ENCODE results near the gene C2CD2. TPM values are rescaled to one million over a fixed set of nuclear protein-coding genes. Genes with fewer than 3 reads are reported as not detected.
"Not testable (repeated sequence)": the region's sequence is repeated elsewhere in the genome, so short reads cannot be mapped to it uniquely, and the experiment has no call there.

C2CD2 gene
- total RNA-seq, 2 experiments from 2014 or later = 8.2 to 8.8 TPM

- intact Hi-C loops (cut with DNase I, micrococcal nuclease) = no loop called here
- Histone ChIP-seq H3K9me3 (ENCODE audit: control insufficient read depth in 1 of 2, insufficient read depth in 1 of 2, low read length in 2 of 2) (no peaks in the 10 kb centered on the region), H3K36me3 (ENCODE audit: insufficient read depth, low read length) (no peaks in the 10 kb centered on the region), H3K27me3 (ENCODE audit: control insufficient read depth in 1 of 2, insufficient read depth in 2 of 2, low read length in 2 of 2) (peaks cover 2 to 11% of the 10 kb centered on the region in 2 experiments), H3K4me1 (ENCODE audit: insufficient read depth, low read length) (peaks cover 4% of the 10 kb centered on the region), H3K4me3 (ENCODE audit: low read length) (no peak overlapping the region), H3K27ac (ENCODE audit: low read depth in 1 of 2, low read length in 2 of 2) (no peak overlapping the region)
- Mint-ChIP-seq H3K27ac (no peak overlapping the region), H3K36me3 (ENCODE audit: low read depth) (no peaks in the 10 kb centered on the region), H3K4me3 (no peak overlapping the region), H3K27me3 (peaks cover 12% of the 10 kb centered on the region), H3K4me1 (ENCODE audit: low read depth) (peaks cover 6% of the 10 kb centered on the region), H3K9me3 (no peaks in the 10 kb centered on the region)
- DNase-seq (no peak), ATAC-seq (ENCODE audit: poor library complexity) (no peak)
- ChIA-PET CTCF (no interaction called here), POLR2A (no interaction called here)
- TF ChIP-seq, protein P1, sequence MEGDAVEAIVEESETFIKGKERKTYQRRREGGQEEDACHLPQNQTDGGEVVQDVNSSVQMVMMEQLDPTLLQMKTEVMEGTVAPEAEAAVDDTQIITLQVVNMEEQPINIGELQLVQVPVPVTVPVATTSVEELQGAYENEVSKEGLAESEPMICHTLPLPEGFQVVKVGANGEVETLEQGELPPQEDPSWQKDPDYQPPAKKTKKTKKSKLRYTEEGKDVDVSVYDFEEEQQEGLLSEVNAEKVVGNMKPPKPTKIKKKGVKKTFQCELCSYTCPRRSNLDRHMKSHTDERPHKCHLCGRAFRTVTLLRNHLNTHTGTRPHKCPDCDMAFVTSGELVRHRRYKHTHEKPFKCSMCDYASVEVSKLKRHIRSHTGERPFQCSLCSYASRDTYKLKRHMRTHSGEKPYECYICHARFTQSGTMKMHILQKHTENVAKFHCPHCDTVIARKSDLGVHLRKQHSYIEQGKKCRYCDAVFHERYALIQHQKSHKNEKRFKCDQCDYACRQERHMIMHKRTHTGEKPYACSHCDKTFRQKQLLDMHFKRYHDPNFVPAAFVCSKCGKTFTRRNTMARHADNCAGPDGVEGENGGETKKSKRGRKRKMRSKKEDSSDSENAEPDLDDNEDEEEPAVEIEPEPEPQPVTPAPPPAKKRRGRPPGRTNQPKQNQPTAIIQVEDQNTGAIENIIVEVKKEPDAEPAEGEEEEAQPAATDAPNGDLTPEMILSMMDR (IDR thresholded peaks at IDR 0.05) = no peak
These were observed 6.6 kb upstream of the C2CD2 start for GRCh38 chr21:41960386-41960785.

DNA sequence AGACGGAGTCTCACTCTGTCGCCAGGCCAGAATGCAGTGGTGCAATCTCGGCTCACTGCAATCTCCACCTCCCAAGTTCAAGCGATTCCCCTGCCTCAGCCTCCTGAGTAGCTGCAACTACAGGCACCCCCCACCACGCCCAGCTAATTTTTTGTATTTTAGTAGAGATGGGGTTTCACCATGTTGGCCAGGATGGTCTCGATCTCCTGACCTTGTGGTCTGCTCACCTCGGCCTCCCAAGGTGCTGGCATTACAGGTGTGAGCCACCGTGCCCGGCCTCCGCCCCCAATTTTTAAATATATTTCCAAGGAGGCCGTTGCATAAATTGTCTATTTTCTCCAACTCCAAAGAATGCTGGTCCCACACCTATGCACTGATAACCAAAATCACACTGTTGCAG, 5.9 kb upstream of the C2CD2 start:
- H3K4me1 ChIP-seq (ENCODE audit: insufficient read depth, low read length); H3K27ac ChIP-seq (ENCODE audit: low read depth in 1 of 2, low read length in 2 of 2); CTCF ChIA-PET; H3K4me1 Mint-ChIP-seq (ENCODE audit: low read depth); H3K9me3 ChIP-seq (ENCODE audit: control insufficient read depth in 1 of 2, insufficient read depth in 1 of 2, low read length in 2 of 2); ATAC-seq (ENCODE audit: poor library complexity); H3K36me3 ChIP-seq (ENCODE audit: insufficient read depth, low read length); intact Hi-C loops (cut with DNase I, micrococcal nuclease); H3K36me3 Mint-ChIP-seq (ENCODE audit: low read depth); DNase-seq; H3K4me3 Mint-ChIP-seq; H3K27ac Mint-ChIP-seq; POLR2A ChIA-PET; H3K4me3 ChIP-seq (ENCODE audit: low read length); H3K9me3 Mint-ChIP-seq: not testable (repeated sequence)
- H3K27me3 Mint-ChIP-seq = peaks cover 15% of the 10 kb centered on the region
- peaks cover 4 to 11% of the 10 kb centered on the region in 2 experiments for H3K27me3 ChIP-seq (ENCODE audit: control insufficient read depth in 1 of 2, insufficient read depth in 2 of 2, low read length in 2 of 2)

DNA sequence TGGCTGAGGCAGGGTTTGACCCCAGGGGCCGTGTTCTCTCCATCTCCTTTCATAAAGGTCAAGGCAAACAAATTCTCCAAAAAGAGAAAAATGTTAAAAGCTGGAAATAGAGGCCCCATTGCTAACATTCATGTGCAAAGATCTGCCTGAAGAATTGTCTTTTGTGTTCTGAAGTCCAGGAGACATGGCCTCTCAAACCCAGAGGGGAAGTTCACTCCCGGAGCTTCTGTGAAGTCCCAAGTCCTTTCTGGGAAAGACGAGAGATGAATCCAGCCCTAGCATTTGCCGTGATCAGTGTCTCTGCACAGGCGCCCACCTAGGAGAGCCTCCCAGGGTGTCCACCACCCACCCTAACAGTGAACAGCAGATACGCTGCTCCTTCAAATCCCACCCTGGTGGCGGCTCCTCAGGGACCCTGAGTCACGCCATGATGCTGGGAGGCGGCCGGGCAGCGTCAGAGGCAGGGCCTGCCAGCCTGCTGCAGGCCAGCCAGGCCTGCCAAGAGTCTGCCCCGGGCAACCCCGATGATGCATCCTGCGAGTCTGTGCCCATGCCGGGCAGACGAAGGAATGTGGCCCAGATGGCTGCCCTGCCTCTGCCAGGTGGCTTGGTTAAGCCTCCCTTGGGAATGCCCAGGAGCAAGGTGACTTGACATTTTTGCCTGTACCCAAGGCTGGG, 5.2 kb upstream of the C2CD2 start:
- TF ChIP-seq, protein P1 (IDR thresholded peaks at IDR 0.05) = no peak
- intact Hi-C loops (cut with DNase I, micrococcal nuclease) = no loop called here
- Histone ChIP-seq H3K4me1 (ENCODE audit: insufficient read depth, low read length) (peaks cover 10% of the 10 kb centered on the region), H3K36me3 (ENCODE audit: insufficient read depth, low read length) (no peaks in the 10 kb centered on the region), H3K27ac (ENCODE audit: low read depth in 1 of 2, low read length in 2 of 2) (no peak overlapping the region), H3K4me3 (ENCODE audit: low read length) (no peak overlapping the region), H3K9me3 (ENCODE audit: control insufficient read depth in 1 of 2, insufficient read depth in 1 of 2, low read length in 2 of 2) (no peaks in the 10 kb centered on the region), H3K27me3 (ENCODE audit: control insufficient read depth in 1 of 2, insufficient read depth in 2 of 2, low read length in 2 of 2) (peaks cover 11% of the 10 kb centered on the region in 2 experiments)
- Mint-ChIP-seq H3K4me1 (ENCODE audit: low read depth) (peaks cover 14% of the 10 kb centered on the region), H3K9me3 (no peaks in the 10 kb centered on the region), H3K36me3 (ENCODE audit: low read depth) (no peaks in the 10 kb centered on the region), H3K27ac (no peak overlapping the region), H3K27me3 (peaks cover 20% of the 10 kb centered on the region), H3K4me3 (no peak overlapping the region)
- ATAC-seq (ENCODE audit: poor library complexity) (no peak), DNase-seq (no peak)
- ChIA-PET CTCF (no interaction called here), POLR2A (no interaction called here)
